ENCODE data around the gene PTGES. TPM values are rescaled to one million over a fixed set of nuclear protein-coding genes. Genes with fewer than 3 reads are reported as not detected.

PTGES gene
- total and polyA plus RNA-seq, 9 of the 15 experiments (the other 6 are each of a cell fraction or from before 2014, with no cell fraction given) = 0.13 TPM; not detected in 8

DNA sequence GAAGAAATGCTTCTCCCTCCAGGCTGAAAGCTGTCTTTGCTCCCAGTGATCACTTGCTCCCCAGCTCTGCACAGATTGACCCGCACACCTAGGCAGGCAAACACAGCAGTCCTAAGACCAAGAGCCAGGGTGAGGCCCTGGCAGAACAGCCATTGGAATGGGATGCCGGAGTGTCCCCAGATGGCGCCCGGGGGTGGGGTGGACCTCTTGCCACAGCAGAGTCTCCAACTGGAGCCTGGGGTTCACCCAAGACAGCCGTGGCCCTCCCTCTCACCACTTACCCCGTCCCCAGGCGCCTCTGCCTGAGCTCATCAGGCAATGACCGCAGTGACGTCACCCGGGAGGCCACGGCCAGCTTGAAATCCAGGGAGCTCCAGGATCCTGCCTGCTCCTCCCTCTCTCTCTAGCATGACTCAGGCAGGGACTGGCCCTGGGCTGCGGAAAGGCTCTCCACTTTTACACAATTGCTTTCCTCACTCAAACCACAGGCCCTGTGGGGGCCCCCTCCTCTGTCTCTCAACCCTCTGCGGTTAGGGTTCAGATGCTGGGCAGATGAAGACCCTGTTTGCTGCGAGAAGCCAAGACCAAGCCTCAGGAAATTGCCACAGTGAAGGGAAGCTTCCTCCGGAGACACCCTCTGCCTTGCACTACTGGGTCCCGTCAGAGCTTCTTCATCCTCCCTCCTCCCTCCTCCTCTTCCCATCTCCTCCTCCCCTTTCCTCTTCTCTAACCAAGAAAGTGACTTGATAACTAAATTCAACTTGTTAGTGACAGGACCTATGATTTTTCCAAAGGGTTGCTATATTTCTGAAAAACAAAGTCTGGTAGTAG lies 24.3 kb upstream of the PTGES start (continued):
- TF ChIP-seq, protein P1, sequence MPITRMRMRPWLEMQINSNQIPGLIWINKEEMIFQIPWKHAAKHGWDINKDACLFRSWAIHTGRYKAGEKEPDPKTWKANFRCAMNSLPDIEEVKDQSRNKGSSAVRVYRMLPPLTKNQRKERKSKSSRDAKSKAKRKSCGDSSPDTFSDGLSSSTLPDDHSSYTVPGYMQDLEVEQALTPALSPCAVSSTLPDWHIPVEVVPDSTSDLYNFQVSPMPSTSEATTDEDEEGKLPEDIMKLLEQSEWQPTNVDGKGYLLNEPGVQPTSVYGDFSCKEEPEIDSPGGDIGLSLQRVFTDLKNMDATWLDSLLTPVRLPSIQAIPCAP (CRISPR knock-in tag; IDR thresholded peaks at IDR 0.05; ENCODE audit: borderline replicate concordance) = no peak
- TF ChIP-seq TAF1 (IDR thresholded peaks at IDR 0.05; ENCODE audit: control insufficient read depth, extremely low read depth, insufficient read depth, low read length, severe bottlenecking) (no peak), SETDB1 (IDR thresholded peaks at IDR 0.05; ENCODE audit: low read length) (no peak), RBM17 (IDR thresholded peaks at IDR 0.05; ENCODE audit: borderline replicate concordance, low read depth, low read length) (no peak), NR4A1 (CRISPR knock-in tag; IDR thresholded peaks at IDR 0.05) (no peak), NR4A1 (tag; IDR thresholded peaks at IDR 0.05) (no peak), TAF15 (IDR thresholded peaks at IDR 0.05; ENCODE audit: low read depth, low read length) (no peak), ZNF445 (CRISPR knock-in tag; IDR thresholded peaks at IDR 0.05; ENCODE audit: low read depth) (no peak), SRSF3 (IDR thresholded peaks at IDR 0.05; ENCODE audit: insufficient read depth, low read length) (no peak), KLF13 (tag; IDR thresholded peaks at IDR 0.05; ENCODE audit: borderline replicate concordance, low read depth) (no peak), NFIX (CRISPR knock-in tag; IDR thresholded peaks at IDR 0.05; ENCODE audit: low read depth) (no peak), EHMT2 (IDR thresholded peaks at IDR 0.05) (no peak), MAZ (CRISPR knock-in tag; conservative IDR thresholded peaks at IDR 0.05 in 1 of 2, IDR thresholded peaks at IDR 0.05 in 1 of 2) (peak; percentile 96 to 98), HDAC3 (IDR thresholded peaks at IDR 0.05; ENCODE audit: borderline replicate concordance, partially characterized antibody) (no peak), CHD1 (IDR thresholded peaks at IDR 0.05; ENCODE audit: low read length) (no peak), ESRRB (CRISPR knock-in tag; IDR thresholded peaks at IDR 0.05; ENCODE audit: borderline replicate concordance) (no peak), ZNF263 (CRISPR knock-in tag; IDR thresholded peaks at IDR 0.05; ENCODE audit: borderline replicate concordance) (peak; percentile 97), SOX6 (IDR thresholded peaks at IDR 0.05) (peak; percentile 90), KLF16 (IDR thresholded peaks at IDR 0.05) (no peak), NELFE (IDR thresholded peaks at IDR 0.05; ENCODE audit: insufficient read depth, insufficient read length) (no peak)
- TF ChIP-seq, protein P2, sequence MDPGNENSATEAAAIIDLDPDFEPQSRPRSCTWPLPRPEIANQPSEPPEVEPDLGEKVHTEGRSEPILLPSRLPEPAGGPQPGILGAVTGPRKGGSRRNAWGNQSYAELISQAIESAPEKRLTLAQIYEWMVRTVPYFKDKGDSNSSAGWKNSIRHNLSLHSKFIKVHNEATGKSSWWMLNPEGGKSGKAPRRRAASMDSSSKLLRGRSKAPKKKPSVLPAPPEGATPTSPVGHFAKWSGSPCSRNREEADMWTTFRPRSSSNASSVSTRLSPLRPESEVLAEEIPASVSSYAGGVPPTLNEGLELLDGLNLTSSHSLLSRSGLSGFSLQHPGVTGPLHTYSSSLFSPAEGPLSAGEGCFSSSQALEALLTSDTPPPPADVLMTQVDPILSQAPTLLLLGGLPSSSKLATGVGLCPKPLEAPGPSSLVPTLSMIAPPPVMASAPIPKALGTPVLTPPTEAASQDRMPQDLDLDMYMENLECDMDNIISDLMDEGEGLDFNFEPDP (CRISPR knock-in tag; IDR thresholded peaks at IDR 0.05) = no peak
- TF ChIP-seq, protein P3, sequence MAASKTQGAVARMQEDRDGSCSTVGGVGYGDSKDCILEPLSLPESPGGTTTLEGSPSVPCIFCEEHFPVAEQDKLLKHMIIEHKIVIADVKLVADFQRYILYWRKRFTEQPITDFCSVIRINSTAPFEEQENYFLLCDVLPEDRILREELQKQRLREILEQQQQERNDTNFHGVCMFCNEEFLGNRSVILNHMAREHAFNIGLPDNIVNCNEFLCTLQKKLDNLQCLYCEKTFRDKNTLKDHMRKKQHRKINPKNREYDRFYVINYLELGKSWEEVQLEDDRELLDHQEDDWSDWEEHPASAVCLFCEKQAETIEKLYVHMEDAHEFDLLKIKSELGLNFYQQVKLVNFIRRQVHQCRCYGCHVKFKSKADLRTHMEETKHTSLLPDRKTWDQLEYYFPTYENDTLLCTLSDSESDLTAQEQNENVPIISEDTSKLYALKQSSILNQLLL (CRISPR knock-in tag; IDR thresholded peaks at IDR 0.05; ENCODE audit: borderline replicate concordance) = no peak
- TF ChIP-seq, protein P4, sequence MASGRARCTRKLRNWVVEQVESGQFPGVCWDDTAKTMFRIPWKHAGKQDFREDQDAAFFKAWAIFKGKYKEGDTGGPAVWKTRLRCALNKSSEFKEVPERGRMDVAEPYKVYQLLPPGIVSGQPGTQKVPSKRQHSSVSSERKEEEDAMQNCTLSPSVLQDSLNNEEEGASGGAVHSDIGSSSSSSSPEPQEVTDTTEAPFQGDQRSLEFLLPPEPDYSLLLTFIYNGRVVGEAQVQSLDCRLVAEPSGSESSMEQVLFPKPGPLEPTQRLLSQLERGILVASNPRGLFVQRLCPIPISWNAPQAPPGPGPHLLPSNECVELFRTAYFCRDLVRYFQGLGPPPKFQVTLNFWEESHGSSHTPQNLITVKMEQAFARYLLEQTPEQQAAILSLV (tag; IDR thresholded peaks at IDR 0.05) = no peak
